Fibroblast of lung (primary cell): Measurements from ENCODE around the gene KCNQ2. TPM values are rescaled to one million over a fixed set of nuclear protein-coding genes. Genes with fewer than 3 reads are reported as not detected.

Experiments
- DNase-seq, 2 donors: peaks; one replicate each; pipeline versions ENCODE4 v3.0.0 to v3.0.0-alpha.2; 2010; ENCODE audit warnings: low read depth in 2 of 2
- H2AFZ ChIP-seq: 2 replicates; pipeline ENCODE4 v1.5.1; 2012; ENCODE audit warnings: low read length, control low read depth, inconsistent platforms
- H3K27ac ChIP-seq: 2 replicates; pipeline ENCODE4 v1.5.1; 2011; ENCODE audit warnings: low read length, control low read depth; ENCODE audit not compliant: insufficient read depth
- H3K27me3 ChIP-seq: 2 replicates; pipeline ENCODE4 v1.5.1; 2011; ENCODE audit warnings: mild to moderate bottlenecking, low read length; ENCODE audit not compliant: control insufficient read depth, insufficient read depth
- H3K36me3 ChIP-seq: 2 replicates; pipeline ENCODE4 v1.5.1; 2011; ENCODE audit warnings: low read length; ENCODE audit not compliant: control insufficient read depth, insufficient read depth
- H3K4me1 ChIP-seq: 2 replicates; pipeline ENCODE4 v1.5.1; 2011; ENCODE audit warnings: low read length; ENCODE audit not compliant: control insufficient read depth, insufficient read depth; ENCODE audit errors: extremely low read depth
- H3K4me2 ChIP-seq: 2 replicates; pipeline ENCODE4 v1.5.1; 2011; ENCODE audit warnings: low read length, control low read depth; ENCODE audit not compliant: insufficient read depth; ENCODE audit errors: extremely low read depth
- H3K4me3 ChIP-seq, 4 experiments: fragments of 200-600 bp in 1 of 4; sonication (generic) in 1 of 4; replicated peaks in 1 of 4; 2 replicates each; pipeline ENCODE4 v1.5.1; 2011 to 2016; ENCODE audit warnings: low read length in 4 of 4, low read depth in 3 of 4, mild to moderate bottlenecking in 3 of 4, control low read depth in 2 of 4, inconsistent platforms in 1 of 4, mixed read lengths in 1 of 4; ENCODE audit not compliant: insufficient read depth in 1 of 4; ENCODE audit errors: control extremely low read depth in 1 of 4
- H3K79me2 ChIP-seq: 2 replicates; pipeline ENCODE4 v1.5.1; 2012; ENCODE audit warnings: mild to moderate bottlenecking, low read length, inconsistent platforms; ENCODE audit not compliant: control insufficient read depth, insufficient read depth
- H3K9ac ChIP-seq: 2 replicates; pipeline ENCODE4 v1.5.1; 2011; ENCODE audit warnings: mild to moderate bottlenecking, low read length, control low read depth; ENCODE audit not compliant: insufficient read depth
- H3K9me3 ChIP-seq: 2 replicates; pipeline ENCODE4 v1.5.1; 2012; ENCODE audit warnings: low read depth, low read length; ENCODE audit not compliant: control insufficient read depth, insufficient read depth
- H4K20me1 ChIP-seq: 2 replicates; pipeline ENCODE4 v1.5.1; 2011; ENCODE audit warnings: low read length; ENCODE audit not compliant: control insufficient read depth, insufficient read depth; ENCODE audit errors: extremely low read depth
- EZH2 ChIP-seq: IDR thresholded peaks from 2 replicates; pipeline ENCODE4 v1.5.1; 2012; ENCODE audit warnings: low read length, control low read depth, mild to moderate bottlenecking; ENCODE audit errors: missing control alignments
- polyA plus RNA-seq, 2 donors: library from polyadenylated mRNA; depleted of rRNA in 1 of 2; stranded (reverse) in 1 of 2; unstranded in 1 of 2; fragments of >200 nt; gene quantifications; 2 replicates each; pipeline ENCODE4 v1.2.1, GENCODE V29; 2011 to 2012; ENCODE audit warnings: missing spikeins in 1 of 2
- total RNA-seq: library from RNA; depleted of rRNA; stranded (reverse); fragments of >200 nt; gene quantifications from 2 replicates; pipeline ENCODE4 v1.2.1, GENCODE V29; 2014
- TF ChIP-seq, protein P1 (sequence below), 2 donors: IDR thresholded peaks in 1 of 2; conservative IDR thresholded peaks in 1 of 2; 1 replicate in 1 of 2; 2 replicates in 1 of 2; pipeline ENCODE4 v1.5.1; 2011 to 2012; ENCODE audit warnings: low read length in 2 of 2, control low read depth in 1 of 2, inconsistent platforms in 1 of 2, low read depth in 1 of 2, mild to moderate bottlenecking in 1 of 2

Gene KCNQ2
- total and polyA plus RNA-seq, 2 donors (not counting 1 experiment from before 2014, with no cell fraction given): not detected

DNA sequence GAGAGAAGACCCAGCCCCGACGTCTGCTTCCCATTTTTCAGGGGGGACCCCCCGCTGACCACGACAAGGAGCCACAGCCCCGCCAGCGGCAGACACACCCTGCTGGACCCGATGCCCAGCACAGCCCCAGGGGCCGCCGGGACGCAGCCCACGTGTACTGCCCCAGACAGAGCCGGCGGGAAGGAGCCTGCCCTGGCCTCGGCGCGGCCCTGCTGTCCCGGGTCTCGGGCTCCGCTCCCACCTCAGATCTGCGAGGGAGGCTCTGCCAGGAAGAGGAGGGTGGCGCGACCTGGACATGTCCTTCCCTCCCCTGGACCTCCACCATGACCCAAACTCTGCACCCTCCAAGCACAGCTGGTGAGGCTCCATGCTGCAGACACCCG, 54.7 kb downstream of the KCNQ2 start:
- TF ChIP-seq, protein P1, sequence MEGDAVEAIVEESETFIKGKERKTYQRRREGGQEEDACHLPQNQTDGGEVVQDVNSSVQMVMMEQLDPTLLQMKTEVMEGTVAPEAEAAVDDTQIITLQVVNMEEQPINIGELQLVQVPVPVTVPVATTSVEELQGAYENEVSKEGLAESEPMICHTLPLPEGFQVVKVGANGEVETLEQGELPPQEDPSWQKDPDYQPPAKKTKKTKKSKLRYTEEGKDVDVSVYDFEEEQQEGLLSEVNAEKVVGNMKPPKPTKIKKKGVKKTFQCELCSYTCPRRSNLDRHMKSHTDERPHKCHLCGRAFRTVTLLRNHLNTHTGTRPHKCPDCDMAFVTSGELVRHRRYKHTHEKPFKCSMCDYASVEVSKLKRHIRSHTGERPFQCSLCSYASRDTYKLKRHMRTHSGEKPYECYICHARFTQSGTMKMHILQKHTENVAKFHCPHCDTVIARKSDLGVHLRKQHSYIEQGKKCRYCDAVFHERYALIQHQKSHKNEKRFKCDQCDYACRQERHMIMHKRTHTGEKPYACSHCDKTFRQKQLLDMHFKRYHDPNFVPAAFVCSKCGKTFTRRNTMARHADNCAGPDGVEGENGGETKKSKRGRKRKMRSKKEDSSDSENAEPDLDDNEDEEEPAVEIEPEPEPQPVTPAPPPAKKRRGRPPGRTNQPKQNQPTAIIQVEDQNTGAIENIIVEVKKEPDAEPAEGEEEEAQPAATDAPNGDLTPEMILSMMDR (conservative IDR thresholded peaks at IDR 0.05 in 1 of 2, IDR thresholded peaks at IDR 0.05 in 1 of 2; ENCODE audit: low read depth in 1 of 2, low read length in 2 of 2): no peak
- no peak for TF ChIP-seq EZH2
- no peak overlapping the region for H3K4me3 ChIP-seq
- H3K27ac ChIP-seq: no peak overlapping the region
- H3K79me2 ChIP-seq: no peaks in the 10 kb centered on the region
- no peaks in the 10 kb centered on the region for H3K4me1 ChIP-seq
- H3K4me2 ChIP-seq: no peak overlapping the region
- H4K20me1 ChIP-seq: no peaks in the 10 kb centered on the region
- DNase-seq: no peak
- H3K36me3 ChIP-seq: no peaks in the 10 kb centered on the region
- H3K9ac ChIP-seq: no peak overlapping the region
- H3K9me3 ChIP-seq: no peaks in the 10 kb centered on the region
- no peaks in the 10 kb centered on the region for H3K27me3 ChIP-seq
- no peak overlapping the region for H2AFZ ChIP-seq

DNA sequence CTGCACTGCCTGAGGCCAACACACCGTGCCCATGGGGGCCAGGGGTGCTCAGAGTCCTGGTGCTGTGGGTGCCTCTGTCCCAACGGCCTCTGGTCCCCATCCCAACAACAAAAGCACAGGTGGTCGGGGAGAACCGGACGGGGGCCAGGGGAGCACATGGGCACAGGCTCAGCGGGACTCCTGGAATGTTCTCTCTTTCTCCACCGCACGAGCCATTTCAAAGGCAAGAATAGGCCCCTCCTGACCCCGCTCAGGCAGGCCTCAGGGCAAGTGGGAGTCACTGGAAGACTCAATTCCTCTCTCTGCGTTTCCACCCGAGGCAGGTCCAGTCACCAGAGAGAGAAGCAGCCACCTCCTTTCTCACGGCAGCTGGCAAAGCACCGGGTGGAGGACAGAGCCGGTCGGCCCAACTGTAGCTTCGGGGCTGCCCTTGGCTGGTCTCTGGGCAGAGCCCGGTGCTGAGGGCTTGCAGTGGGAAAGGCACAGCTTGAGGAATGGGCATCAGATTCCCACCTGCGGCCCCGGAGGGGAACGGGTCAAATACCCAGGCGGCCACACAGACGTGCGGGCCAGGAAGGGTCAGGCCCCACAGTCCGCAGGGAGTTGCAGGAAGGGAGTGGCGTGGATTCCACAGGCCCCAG, 55.2 kb downstream of the KCNQ2 start:
- Histone ChIP-seq H3K9me3 (no peaks in the 10 kb centered on the region), H3K79me2 (no peaks in the 10 kb centered on the region), H3K36me3 (no peaks in the 10 kb centered on the region), H3K27me3 (no peaks in the 10 kb centered on the region), H3K4me2 (no peak overlapping the region), H3K27ac (no peak overlapping the region), H3K9ac (no peak overlapping the region), H2AFZ (no peak overlapping the region), H4K20me1 (no peaks in the 10 kb centered on the region), H3K4me1 (no peaks in the 10 kb centered on the region), H3K4me3 (no peak overlapping the region)
- DNase-seq: no peak
- TF ChIP-seq EZH2: no peak

DNA sequence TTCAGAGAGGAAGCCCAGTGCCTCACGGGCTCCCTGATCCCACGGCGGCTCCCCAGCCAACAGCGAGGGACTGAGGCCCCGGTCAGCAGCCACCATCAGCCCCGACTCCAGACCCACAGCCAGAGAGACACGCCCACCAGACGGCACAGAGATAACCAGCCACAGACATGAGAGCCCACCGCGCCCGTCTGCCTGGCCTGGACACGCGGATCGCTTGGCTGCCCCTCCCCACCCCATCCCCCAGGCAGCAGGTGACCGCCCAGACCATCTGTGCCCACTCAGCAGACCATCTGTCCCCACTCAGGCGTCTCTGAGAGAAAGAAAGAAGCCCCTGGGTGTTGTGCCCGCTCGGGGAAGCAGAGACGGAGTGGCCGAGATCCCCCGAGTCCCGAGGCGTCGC, 55.8 kb downstream of the KCNQ2 start:
- Histone ChIP-seq H3K27me3 (no peaks in the 10 kb centered on the region), H3K9me3 (no peaks in the 10 kb centered on the region), H3K4me2 (no peak overlapping the region), H3K4me1 (no peaks in the 10 kb centered on the region), H3K79me2 (no peaks in the 10 kb centered on the region), H3K36me3 (no peaks in the 10 kb centered on the region), H3K27ac (no peak overlapping the region), H3K4me3 (no peak overlapping the region), H2AFZ (no peak overlapping the region), H3K9ac (no peak overlapping the region), H4K20me1 (no peaks in the 10 kb centered on the region)
- no peak for TF ChIP-seq EZH2
- DNase-seq: no peak

DNA sequence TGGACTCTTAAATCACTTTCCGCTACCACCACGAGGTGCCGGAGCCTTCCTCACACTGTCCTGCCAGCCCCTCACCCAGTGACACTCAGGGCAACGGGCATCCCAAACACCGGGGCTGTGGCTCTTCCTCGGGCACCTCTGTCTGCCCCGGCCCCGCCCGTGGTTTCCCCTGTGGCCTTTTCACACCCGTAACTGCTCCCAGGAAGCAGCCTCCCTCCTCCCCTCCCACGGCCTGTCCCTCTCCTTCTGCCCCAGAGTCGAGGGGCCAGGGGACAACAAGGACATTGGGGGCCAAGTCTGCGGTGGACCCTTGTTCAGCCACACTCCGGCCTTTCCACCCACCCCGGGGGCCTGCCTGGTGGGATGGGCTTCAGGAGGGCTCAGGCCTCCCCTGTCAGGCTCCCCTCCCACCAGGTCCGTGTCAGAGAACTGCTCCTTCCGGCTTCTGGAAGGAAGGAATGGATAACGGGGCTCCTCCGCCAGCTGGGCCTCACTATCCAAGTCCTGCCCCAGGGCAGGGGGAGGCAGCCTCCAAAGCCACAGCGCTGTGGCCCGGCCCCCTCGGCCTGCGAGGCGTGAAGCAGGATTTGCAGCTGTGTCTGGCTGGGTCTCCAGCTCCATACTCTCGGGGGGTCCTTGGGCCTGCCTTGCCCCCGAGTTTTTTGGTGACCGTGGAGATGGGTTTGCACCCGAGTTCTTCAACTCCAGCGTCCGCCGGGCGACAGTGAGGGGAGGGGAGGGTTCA, 56.6 kb downstream of the KCNQ2 start:
- TF ChIP-seq, protein P1 (conservative IDR thresholded peaks at IDR 0.05 in 1 of 2, IDR thresholded peaks at IDR 0.05 in 1 of 2; ENCODE audit: low read depth in 1 of 2, low read length in 2 of 2): no peak
- TF ChIP-seq EZH2: no peak

More for the DNA sequence above, 56.6 kb downstream of the KCNQ2 start:
- no peak overlapping the region for H2AFZ ChIP-seq
- no peaks in the 10 kb centered on the region for H3K4me1 ChIP-seq
- no peaks in the 10 kb centered on the region for H4K20me1 ChIP-seq
- no peak overlapping the region for H3K27ac ChIP-seq
- H3K4me3 ChIP-seq: no peak overlapping the region
- H3K27me3 ChIP-seq: no peaks in the 10 kb centered on the region
- DNase-seq: no peak
- H3K9me3 ChIP-seq: no peaks in the 10 kb centered on the region
- no peaks in the 10 kb centered on the region for H3K36me3 ChIP-seq
- H3K9ac ChIP-seq: no peak overlapping the region
- no peak overlapping the region for H3K4me2 ChIP-seq
- H3K79me2 ChIP-seq: no peaks in the 10 kb centered on the region
